Skin epidermis (tissue), 12 donors: Measurements from ENCODE around the gene EHBP1.

Source experiments
- H3K27ac ChIP-seq, 21 experiments: fragments of 200-600 bp; sonication (generic) in 11 of 21; one replicate each; pipeline ENCODE4 v1.5.0; 2020; ENCODE audit warnings: mild to moderate bottlenecking in 3 of 21, inconsistent platforms in 2 of 21, moderate library complexity in 2 of 21
- H3K4me3 ChIP-seq, 7 experiments: fragments of 200-600 bp; sonication (generic) in 2 of 7; one replicate each; pipeline ENCODE4 v1.5.0; 2020; ENCODE audit warnings: inconsistent platforms in 2 of 7, mild to moderate bottlenecking in 2 of 7, moderate library complexity in 1 of 7

Gene EHBP1

DNA sequence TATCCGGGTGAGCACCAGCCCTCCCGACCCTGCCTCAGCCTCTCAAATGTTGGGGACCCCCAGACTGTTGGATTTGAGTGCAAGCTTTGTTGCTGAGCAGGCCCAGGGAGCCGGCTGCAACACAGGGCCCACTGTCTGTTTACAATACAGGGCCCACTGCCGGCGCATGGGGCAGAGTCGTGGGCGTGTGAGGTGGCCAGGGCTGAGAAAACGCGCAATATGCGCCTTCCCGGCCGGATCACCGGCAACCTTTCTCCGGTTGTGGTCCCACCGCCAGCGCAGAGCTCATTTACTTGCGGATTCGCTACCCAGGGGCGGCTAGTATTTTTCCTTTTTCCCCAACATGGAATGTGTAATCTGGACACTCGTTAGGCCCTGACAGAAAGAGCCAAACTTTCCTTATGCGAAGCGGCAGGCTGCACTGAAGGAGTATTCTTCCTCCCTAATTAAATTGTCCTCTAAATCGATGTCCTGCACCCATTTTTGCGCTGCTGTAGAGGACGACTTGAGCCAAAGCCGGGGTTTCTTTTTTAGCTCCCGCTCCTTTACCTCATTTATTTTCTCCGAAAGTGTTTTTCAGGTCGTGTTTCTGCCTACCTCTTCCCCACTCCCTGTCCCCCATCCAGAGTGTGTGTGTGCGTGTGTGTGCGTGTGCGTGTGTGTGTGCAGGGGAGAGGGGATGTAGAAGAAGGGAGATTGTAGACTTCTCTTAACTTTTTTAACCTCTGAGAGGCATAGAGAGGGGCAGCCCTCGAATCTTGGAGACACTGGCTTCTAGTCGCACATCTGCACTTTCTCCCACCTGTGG is 347.8 kb downstream of the EHBP1 start:
- H3K27ac ChIP-seq = no peak overlapping the region
- no peak overlapping the region for H3K4me3 ChIP-seq

DNA sequence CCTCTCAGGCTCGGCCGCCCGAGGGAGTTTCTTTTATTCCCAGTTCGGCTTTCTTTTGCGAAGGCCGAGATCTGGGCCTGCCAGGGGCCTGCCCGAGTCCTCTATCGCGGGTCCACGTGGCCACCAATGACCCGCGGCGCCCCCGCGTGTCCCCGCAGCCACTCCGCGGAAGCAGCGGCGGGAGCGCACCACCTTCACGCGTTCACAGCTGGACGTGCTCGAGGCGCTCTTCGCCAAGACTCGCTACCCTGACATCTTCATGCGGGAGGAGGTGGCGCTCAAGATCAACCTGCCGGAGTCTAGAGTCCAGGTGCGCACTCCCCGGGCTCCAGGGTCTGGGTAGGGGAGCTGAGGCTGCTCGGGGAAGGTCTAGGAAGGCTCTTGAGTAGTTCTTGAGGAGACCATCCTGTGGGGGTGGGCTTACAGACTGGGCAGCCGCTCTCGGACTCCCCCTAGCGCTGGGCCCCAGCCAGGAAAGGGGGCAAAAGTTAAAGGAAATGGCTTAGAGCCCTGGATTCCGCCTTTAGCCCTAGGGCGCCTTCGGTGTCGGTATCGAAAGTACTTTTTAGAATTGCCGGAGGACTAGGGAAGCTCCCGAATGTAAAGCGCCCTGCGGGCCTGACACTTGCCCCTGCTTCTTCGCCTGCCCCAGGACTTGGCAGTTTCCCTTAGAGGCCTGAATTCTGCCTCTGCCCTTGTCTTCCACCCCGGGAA is 348.5 kb downstream of the EHBP1 start:
- peak overlapping the region in 2 of 7 experiments; percentile 6 to 13 for H3K4me3 ChIP-seq
- no peak overlapping the region for H3K27ac ChIP-seq

DNA sequence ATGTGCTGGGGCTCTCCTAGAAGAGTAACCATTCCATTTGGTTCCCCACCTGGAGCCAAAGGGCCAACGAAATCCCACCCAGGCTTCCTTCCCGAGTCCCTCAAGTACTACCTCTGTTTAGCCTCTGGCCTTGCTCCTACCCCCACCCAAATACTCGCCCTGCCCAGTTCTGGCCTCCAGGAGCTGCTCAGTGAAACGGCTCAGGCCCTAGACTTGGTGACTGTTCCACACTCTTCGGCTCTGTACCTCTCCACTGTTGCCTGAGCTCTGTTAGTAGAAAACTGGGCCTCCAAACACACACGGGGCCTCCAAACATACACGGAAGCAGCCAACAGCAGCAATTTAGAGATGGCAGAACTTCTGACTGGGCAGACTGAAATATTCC is 349.3 kb downstream of the EHBP1 start:
- no peak overlapping the region for H3K27ac ChIP-seq
- no peak overlapping the region for H3K4me3 ChIP-seq

DNA sequence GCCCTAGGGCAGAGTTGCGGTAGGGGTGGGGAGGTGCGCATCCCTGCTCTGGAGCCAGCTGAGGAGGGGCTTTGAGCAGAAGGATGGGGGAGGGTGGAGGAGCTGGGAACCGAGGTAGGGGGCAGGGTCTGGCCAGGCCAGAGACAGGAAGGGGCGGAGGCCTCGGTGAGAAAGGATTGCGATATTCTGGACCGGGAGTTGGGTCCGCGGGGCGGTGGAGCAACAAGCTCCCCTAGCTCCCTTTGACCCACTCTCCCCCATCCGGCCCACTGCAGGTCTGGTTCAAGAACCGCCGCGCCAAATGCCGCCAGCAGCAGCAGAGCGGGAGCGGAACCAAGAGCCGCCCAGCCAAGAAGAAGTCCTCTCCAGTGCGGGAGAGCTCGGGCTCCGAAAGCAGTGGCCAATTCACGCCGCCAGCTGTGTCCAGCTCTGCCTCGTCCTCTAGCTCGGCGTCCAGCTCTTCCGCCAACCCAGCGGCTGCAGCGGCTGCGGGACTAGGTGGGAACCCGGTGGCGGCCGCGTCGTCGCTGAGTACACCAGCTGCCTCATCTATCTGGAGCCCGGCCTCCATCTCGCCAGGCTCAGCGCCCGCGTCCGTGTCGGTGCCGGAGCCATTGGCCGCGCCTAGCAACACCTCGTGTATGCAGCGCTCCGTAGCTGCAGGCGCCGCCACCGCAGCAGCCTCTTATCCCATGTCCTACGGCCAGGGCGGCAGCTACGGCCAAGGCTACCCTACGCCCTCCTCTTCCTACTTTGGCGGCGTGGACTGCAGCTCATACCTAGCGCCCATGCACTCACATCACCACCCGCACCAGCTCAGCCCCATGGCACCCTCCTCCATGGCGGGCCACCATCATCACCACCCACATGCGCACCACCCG is 350.0 kb downstream of the EHBP1 start:
- Histone ChIP-seq H3K27ac (no peak overlapping the region), H3K4me3 (no peak overlapping the region)

DNA sequence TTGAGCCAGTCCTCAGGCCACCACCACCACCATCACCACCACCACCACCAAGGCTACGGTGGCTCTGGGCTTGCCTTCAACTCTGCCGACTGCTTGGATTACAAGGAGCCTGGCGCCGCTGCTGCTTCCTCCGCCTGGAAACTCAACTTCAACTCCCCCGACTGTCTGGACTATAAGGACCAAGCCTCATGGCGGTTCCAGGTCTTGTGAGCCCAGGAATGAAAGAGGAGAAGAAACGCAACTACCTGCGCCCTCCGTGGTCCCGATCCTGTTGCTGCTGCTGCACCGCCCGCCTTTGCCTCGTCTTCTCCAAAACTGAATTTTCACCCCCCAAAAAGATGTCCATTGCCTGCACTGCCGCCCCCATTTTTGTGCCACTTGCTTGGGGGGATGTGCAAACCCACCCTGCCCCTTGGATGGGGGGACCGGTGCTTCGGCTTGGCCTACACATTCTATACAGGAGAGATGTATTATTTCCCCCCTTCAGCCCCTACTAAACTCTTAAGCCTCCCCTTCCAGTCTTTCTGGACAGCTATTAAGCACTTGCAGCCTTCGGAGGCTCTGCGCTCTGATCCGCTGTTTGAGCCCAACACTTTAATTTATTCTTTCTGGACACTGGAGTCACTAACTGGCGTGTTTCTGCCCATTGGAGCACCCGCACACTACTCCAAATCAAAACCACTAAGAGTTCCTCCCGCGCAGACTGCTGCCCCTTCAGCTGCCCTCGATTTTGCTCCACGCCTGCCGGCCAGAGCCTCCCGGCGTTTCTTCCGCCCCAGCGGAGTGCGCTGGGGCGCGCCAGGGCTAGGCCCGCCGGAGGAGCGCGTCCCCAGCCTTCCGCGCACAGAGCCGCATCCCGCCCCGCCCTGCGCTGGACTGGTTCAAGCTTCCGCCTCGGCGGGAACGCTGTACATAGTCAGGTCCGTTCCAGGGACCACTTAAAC is 350.9 kb downstream of the EHBP1 start:
- Histone ChIP-seq H3K4me3 (no peak overlapping the region), H3K27ac (no peak overlapping the region)

DNA sequence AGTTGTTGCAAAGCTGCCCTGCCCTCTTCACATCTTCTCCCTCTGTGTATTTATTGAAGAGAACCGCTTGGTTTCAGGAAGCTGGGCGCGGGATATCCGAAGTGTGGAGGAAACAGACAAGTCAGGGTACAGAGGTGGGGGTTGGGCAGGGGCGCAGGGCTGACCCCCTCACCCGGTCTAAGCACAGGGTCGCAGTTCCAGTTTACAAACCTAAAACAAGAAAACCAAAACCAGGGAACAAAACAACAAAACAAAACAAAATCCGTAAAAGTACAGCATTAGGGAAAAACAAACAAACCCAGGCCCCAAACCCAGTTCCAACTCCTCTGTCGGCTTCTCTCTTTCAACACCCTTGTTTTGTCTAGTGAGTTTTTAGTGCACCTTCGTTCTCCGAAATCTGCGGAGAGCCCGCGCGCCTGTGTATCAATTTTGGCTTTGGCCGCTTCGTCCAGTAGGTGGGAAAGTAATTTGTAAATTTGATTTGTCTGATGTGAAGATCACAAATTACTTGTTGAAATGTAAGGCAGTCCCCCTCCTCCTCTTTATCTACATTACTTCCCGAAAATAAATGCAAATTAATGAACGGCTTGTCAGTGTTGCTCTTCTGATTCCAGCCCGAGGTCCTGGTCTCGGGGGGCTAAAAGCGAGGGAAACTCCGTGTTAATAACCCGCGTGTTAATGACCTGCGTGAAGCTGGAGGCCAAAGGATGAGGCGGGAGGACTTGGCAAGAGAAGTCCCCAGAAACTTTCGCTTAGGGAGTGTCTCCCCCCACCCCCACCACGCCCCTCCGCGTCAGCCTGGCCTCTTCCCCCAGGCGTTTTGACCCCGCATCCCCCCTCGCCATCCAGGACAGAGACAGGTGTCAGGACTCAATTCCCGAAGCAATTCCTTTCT is 352.0 kb downstream of the EHBP1 start:
- H3K27ac ChIP-seq = no peak overlapping the region
- no peak overlapping the region for H3K4me3 ChIP-seq

DNA sequence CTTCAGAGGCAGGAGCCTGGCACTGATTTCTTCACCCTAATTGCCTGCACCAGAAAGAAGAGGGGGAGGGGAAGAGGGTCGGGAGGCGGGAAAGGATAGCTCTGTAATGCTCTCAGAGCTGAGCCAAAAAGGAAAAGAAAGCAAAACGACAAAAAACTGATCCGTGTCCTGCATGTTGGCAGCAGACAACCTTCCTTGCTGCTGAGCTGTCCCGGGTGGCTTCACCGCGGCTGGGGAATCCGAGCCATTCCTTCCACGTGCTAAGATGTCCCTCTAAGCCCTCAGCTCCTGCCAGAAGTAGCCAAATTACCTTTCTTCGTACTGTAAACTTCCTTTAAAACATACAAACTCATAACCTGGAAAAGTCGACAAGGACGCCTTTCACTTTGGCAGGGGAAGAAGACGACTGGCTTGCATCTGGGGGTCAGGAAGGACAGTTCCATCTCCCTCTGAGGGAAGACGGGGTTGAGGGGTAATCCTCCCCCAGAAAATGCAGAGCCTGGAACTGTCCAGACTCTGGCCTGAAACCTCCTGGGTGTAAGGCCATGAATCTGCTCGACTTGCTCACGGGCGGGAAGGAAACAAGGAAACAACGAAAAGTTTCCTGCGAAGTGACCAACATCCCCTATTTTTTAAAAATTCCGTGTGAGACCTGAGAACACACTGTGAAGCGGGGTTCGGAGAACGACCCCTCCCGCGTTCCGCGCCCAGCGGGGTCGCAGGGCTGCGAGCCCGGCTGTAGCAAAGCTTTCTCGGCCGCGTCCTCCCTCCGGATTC is 352.8 kb downstream of the EHBP1 start:
- H3K4me3 ChIP-seq = no peak overlapping the region
- H3K27ac ChIP-seq = no peak overlapping the region

DNA sequence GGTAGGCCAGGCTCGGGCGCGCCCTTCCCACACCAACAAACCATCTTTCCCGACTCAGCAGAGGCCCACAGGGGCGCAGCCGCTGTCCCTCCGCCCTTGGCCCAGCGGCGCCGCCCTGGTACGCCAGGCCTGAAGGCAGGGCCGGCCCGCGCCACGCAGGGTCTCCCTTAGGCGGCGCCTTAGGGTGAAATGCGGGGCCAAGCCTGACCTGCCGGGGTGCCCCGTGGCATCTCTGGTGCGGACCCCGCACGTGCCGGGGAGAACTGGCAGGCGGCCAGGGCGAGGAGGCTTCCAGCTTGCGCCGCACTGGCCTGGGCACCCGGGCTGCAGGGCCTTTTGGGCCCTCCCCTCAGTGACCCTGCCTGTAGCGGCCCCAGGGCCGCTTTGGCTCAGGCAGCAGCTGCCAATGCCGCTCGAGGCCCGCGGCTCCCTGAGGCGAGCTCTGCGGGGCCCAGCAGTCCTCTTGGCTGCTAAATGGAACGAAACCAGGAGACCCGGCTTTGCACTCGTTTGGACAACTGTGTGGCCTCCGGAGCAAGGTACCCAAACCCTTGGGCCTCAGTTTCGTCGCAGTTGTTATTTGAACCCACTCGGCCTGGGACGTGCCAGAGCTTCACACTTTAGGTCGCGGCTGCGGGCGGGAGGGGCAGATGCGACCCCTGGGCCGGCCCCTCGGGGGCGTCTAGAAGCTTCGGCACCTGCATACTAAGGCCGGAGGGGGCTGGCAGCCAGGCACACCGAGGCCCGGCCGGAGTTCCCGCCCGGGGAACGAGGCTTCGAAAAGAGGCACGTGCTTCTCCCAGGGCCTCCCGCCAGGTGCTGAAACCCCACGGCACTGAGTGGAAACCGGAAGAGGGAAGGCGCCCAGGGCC is 353.6 kb downstream of the EHBP1 start:
- Histone ChIP-seq H3K4me3 (peak overlapping the region; percentile 10 to 44 (median 21)), H3K27ac (peak overlapping the region in 8 of 21 experiments; percentile 33 to 72 (median 65))

DNA sequence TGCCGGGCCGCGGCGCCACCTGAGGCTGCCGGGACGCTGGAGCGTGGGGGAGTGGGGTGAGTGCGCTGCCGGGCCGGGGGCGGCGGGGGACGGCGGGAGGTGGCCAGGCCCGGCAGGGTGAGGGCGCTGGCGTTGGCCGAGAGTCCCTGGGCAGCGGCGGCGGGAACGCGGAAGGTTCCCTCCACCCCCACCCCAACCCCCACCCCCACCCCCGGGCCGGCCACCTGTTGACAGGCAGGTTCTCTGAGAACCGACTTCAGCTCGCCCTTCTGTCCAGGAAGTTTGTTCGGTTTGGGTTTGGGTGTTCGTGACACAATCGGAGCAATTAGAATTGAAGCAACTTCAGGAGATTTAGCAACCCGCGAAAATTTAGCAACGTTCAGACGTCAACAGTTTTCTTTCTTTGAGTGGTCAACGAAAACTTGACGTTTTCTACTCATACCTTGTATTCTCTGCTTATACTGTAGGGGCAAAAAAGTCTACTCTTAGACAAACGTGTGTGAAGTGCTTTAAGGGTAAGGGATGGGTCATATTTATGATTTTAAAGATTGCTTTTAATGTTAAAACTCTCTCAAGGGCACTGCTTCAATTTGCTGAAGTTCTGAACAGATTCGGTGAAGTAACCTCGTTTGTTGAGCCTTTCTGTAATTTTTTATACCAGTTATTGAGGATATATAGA is 354.4 kb downstream of the EHBP1 start:
- peak overlapping the region in 8 of 21 experiments; percentile 33 to 72 (median 65) for H3K27ac ChIP-seq
- H3K4me3 ChIP-seq = peak overlapping the region; percentile 10 to 44 (median 21)

DNA sequence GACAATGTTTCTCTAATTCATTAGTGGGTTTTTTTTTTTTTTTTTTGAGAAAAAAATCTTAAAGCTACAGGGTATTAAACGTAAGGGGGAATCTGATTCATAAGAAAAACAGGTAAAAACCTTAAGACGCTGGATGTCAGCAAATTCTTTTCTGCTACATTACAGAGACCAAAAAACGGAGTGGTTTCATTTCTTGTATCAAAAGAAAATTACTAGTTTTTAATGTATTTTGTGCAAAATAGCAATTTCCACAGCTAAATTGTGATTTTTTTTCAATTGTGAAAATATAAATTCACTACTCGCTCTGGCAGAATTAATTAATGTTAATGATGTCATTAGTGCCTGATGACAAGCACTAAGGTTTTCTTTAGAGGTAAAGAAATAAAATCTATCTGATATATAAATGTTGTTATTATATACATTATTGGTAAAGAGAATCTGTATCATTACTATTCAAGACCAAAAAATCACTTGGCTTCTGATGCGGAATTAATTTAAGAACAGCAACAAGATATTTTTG is 355.0 kb downstream of the EHBP1 start:
- H3K4me3 ChIP-seq = peak overlapping the region in 2 of 7 experiments; percentile 35 to 44
- peak overlapping the region in 2 of 21 experiments; percentile 63 to 64 for H3K27ac ChIP-seq

DNA sequence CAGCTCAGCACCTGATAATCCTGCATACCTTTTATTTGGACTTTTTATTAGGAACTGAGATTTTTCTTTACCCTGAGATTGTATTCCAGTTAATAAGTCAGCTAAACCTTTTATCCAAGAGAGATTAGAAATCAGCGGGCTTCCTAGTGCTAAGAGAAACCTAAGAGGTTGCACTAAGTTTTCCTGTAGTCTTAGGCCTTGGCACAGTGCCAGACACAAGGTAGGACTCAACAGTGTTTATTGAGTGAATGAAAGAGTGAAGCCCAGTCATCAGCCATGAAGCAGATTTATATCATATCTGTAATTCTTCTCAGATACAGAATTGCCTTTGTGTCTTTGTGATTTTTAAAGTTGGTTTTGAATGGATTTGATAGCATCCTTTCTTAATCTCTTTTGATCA is 358.7 kb downstream of the EHBP1 start:
- no peak overlapping the region for H3K27ac ChIP-seq
- H3K4me3 ChIP-seq = no peak overlapping the region

DNA sequence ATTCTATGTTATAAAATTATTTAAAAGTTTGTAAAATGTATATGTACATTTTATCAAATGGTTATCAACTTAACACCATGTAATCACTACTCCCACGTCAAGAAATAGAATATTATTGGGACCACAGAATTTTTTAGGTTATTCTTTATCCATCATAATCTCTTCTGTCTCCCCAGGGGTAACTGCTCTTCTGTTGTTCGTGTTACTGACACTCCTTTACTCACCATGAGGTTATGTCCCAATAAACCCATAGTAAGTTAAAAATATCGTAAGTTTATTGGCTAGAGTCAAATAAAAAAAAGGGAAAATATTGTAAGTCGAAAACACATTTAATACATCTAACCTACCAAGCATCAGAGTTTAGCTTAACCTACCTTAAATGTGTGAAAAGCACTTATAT is 359.1 kb downstream of the EHBP1 start:
- H3K4me3 ChIP-seq = no peak overlapping the region
- no peak overlapping the region for H3K27ac ChIP-seq

DNA sequence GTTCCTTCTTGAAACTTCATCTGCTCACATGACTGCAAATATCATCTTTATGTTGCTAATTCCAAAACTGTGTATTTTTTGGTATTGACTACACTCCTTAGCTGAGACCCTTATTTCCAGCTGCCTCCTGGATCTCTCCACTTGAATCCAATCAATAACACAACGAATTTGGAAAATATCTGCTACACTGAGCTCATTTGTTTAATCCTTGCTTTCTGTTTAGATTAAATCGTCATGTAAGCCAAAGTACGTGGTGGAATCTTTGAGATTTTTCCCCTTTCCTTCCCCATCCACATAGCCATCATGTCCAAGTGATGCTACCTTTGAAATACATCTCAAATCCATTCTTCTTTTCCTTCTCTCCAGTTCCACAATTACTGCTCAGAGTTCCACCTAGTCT is 360.8 kb downstream of the EHBP1 start:
- Histone ChIP-seq H3K27ac (no peak overlapping the region), H3K4me3 (no peak overlapping the region)

DNA sequence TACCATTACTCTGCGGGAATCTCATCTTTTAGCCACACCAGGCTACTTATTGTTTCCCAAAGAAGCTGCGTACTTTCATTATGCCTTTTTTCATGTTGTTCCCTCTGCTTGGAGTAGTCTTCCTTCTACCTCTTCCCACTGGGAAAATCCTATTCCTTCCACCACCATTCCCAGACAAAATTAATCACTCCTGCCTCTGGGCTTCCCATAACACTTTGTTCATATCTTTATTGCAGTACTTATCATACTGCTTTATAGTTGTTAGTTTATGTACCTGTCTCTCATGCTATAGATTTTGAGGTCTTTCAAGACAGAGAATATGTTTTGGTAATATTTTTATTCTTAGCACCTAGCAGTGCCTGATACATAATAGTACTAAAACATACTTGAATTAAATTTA is 361.3 kb downstream of the EHBP1 start:
- H3K4me3 ChIP-seq = no peak overlapping the region
- H3K27ac ChIP-seq = no peak overlapping the region

DNA sequence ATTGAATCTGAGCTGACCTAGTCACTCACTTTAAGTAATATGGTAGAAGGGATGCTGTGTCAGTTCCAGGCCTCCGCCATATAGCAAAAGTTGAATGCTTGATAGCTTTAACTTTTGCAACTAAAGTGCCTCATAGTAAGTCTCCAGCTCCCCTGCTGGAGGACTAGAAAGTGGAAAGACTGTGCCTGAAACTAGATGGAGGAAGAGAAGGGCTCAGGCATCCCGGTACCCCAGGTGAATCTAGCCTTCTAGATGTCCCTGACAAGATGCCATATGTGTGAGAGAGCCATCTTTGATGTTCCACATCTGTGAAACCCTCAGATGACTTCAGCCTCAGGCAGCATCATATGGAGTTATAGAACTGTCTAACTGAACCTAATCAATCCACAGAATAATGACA is 366.2 kb downstream of the EHBP1 start:
- no peak overlapping the region for H3K4me3 ChIP-seq
- H3K27ac ChIP-seq = no peak overlapping the region

DNA sequence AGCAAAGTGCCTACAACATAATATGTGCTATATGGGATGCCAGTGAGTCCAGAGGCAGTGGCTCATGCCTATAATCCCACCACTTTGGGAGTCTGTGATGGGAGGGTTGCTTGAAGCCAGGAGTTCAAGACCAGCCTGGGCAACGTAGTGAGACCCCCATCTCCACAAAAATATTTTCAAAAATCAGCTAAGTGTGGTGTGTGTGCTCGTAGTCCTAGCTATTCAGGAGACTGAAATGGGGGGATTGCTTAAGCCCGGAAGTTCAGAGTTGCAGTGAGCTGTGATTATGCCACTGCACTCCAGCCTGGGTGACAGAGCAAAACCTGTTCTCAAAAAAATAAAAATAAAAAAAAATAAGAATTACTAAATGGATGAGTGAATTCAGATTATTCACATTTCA is 368.5 kb downstream of the EHBP1 start:
- Histone ChIP-seq H3K27ac (no peak overlapping the region), H3K4me3 (no peak overlapping the region)
